ENCODE results near the gene SPATS1. TPM values are rescaled to one million over a fixed set of nuclear protein-coding genes. Genes with fewer than 3 reads are reported as not detected.
A peak's percentile ranks its signal among the peaks of the same experiment; 100 is the strongest.

The SPATS1 gene
- total RNA-seq, result not detected

- Histone ChIP-seq H3K27me3 (peaks cover 0 to 23% of the 10 kb centered on the region in 2 donors), H3K4me1 (peaks cover 0 to 51% (median 4%) of the 10 kb centered on the region in 4 donors), H3K9me3 (no peaks in the 10 kb centered on the region), H3K27ac (peak within 1 kb of the TSS in 2 of 4 donors; percentile 43 to 71), H3K36me3 (no peaks in the 10 kb centered on the region), H3K4me3 (peak within 1 kb of the TSS in 3 of 4 donors; percentile 1 to 42 (median 23))
- TF ChIP-seq CTCF (IDR thresholded peaks at IDR 0.05) (no peak), POLR2A (IDR thresholded peaks at IDR 0.05) (no peak), EP300 (IDR thresholded peaks at IDR 0.05) (no peak)
- DNase-seq (ENCODE audit: low spot score in 2 of 2), result peak in 1 of 2 donors; percentile 19
- 13 to 18% methylated on average over 10 to 31 of the region's 31 CpGs for WGBS, 2 donors
Measured at GRCh38 chr6:44342489-44342888, at the start of gene SPATS1. Gene SPATS1 (plus strand): TSS chr6:44342650. CDS start chr6:44343096, 446 bp downstream.

GRCh38 chr6:44292661-44293365 lies 49.6 kb upstream of the SPATS1 start:
- DNase-seq (ENCODE audit: low spot score in 2 of 2), result no peak
- H3K27ac ChIP-seq, result no peak overlapping the region
- peaks cover 0 to 12% (median 9%) of the 10 kb centered on the region in 4 donors for H3K4me1 ChIP-seq
- H3K36me3 ChIP-seq, result no peaks in the 10 kb centered on the region
- no peak for TF ChIP-seq POLR2A (IDR thresholded peaks at IDR 0.05)
- TF ChIP-seq CTCF (IDR thresholded peaks at IDR 0.05), result no peak
- no peak for TF ChIP-seq EP300 (IDR thresholded peaks at IDR 0.05)
- H3K4me3 ChIP-seq, result no peak overlapping the region
- peaks cover 2 to 91% of the 10 kb centered on the region in 2 donors for H3K27me3 ChIP-seq
- no peaks in the 10 kb centered on the region for H3K9me3 ChIP-seq
- 86 to 89% methylated on average over 4 of the region's 4 CpGs for WGBS, 2 donors

- peaks cover 0 to 7% (median 0%) of the 10 kb centered on the region in 3 donors for H3K36me3 ChIP-seq
- H3K27me3 ChIP-seq, result peaks cover 2 to 73% of the 10 kb centered on the region in 2 donors
- WGBS, 2 donors, result 65 to 69% methylated on average over 7 of the region's 7 CpGs
- TF ChIP-seq EP300 (IDR thresholded peaks at IDR 0.05) (no peak), POLR2A (IDR thresholded peaks at IDR 0.05) (no peak), CTCF (IDR thresholded peaks at IDR 0.05) (no peak)
- H3K4me1 ChIP-seq, result peaks cover 0 to 17% (median 11%) of the 10 kb centered on the region in 4 donors
- no peak overlapping the region for H3K27ac ChIP-seq
- DNase-seq (ENCODE audit: low spot score in 2 of 2), result no peak
- no peak overlapping the region for H3K4me3 ChIP-seq
- H3K9me3 ChIP-seq, result no peaks in the 10 kb centered on the region
Measured at GRCh38 chr6:44294832-44295791, 47.3 kb upstream of the SPATS1 start.

- peak overlapping the region; percentile 29 to 57 (median 37) for H3K4me3 ChIP-seq
- H3K36me3 ChIP-seq, result peaks cover 0 to 29% (median 12%) of the 10 kb centered on the region in 3 donors
- DNase-seq (ENCODE audit: low spot score in 2 of 2), result no peak
- H3K27ac ChIP-seq, result no peak overlapping the region
- TF ChIP-seq POLR2A (IDR thresholded peaks at IDR 0.05), result no peak
- no peak for TF ChIP-seq EP300 (IDR thresholded peaks at IDR 0.05)
- H3K4me1 ChIP-seq, result peaks cover 0 to 17% (median 11%) of the 10 kb centered on the region in 4 donors
- 1% methylated on average over 24 to 59 of the region's 86 CpGs for WGBS, 2 donors
- H3K9me3 ChIP-seq, result no peaks in the 10 kb centered on the region
- H3K27me3 ChIP-seq, result peaks cover 2 to 51% of the 10 kb centered on the region in 2 donors
Measured at GRCh38 chr6:44297063-44298038, 45.1 kb upstream of the SPATS1 start.

Measured in tibial nerve (tissue), 4 donors.